H7 (cell line): Measurements from ENCODE around the gene COX7A2. TPM values are rescaled to one million over a fixed set of nuclear protein-coding genes. Genes with fewer than 3 reads are reported as not detected.
A peak's percentile ranks its signal among the peaks of the same experiment; 100 is the strongest.

Experiments
- DNase-seq: peaks from one replicate; pipeline ENCODE4 v3.0.0; 2012
- H3K27me3 ChIP-seq: 2 replicates; pipeline ENCODE4 v1.6.0; 2011; ENCODE audit warnings: mild to moderate bottlenecking, low read length; ENCODE audit not compliant: control insufficient read depth, insufficient read depth
- H3K36me3 ChIP-seq: replicated peaks from 2 replicates; pipeline ENCODE4 v1.5.1; 2011; ENCODE audit warnings: low read length; ENCODE audit not compliant: control insufficient read depth, insufficient read depth
- H3K4me3 ChIP-seq: 2 replicates; pipeline ENCODE4 v1.5.1; 2011; ENCODE audit warnings: low read depth, mild to moderate bottlenecking, control low read depth, low read length, moderate library complexity; ENCODE audit not compliant: insufficient read depth
- total RNA-seq: library from RNA; depleted of rRNA; stranded (reverse); fragments of >200 nt; shearing (Covaris generic); gene quantifications from 2 replicates; pipeline ENCODE4 v1.2.3, GENCODE V29; 2014

The COX7A2 gene
- total RNA-seq, 1 experiment from 2014 or later = 282 TPM

DNA sequence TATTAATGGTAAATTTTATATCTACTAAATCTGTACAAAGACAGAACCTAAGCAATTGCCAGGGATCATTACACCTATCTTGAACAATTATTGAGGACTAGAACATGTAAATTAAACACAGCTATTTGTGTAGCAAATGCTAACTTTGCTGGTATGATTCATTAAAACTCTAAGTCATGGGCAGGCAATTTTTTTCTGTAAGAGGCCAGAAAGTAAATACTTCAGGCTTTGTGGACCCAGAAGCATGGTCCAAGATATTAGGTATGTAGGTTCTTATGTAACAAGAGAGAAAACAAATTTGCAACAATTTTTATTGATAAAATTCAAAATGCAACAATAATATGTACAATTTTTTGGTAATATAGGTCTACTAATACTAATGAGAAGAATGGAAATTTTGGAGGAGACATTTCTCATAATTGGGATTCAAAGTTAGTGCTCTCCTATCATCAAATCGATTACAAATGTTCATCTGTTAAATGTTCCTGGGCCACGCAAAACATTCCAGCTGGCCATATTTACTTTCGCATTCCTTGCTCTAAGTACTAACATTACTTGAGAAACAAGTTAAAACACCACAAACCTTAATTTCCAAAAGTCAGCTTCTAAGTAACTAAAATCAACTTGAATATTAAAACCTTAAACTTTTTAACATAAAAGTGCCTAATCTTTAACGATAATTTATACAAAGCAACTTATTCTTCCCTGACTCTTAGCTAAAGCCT lies 36.7 kb upstream of the COX7A2 start:
- no peak for DNase-seq
- H3K4me3 ChIP-seq = no peak overlapping the region
- no peaks in the 10 kb centered on the region for H3K36me3 ChIP-seq
- no peaks in the 10 kb centered on the region for H3K27me3 ChIP-seq

DNA sequence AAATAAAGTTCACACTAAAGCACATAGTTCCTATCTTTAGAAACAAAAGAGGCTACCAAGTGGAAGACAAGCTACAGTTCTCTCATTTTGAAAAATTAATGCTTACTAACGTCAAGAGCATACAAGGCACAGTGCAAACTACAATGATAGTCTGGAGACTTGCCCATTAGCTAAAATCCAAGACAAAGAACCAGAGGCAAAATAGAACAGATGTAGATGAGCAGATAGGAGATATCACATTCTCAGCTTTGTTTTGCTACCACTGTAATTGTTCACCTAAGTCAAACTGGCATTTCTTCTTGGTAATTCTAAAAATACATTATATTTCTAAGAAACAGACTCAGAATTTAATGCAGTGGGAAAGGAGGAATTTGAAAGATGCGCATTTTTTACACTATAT lies 35.8 kb upstream of the COX7A2 start:
- Histone ChIP-seq H3K36me3 (no peaks in the 10 kb centered on the region), H3K27me3 (no peaks in the 10 kb centered on the region), H3K4me3 (no peak overlapping the region)
- DNase-seq = no peak

DNA sequence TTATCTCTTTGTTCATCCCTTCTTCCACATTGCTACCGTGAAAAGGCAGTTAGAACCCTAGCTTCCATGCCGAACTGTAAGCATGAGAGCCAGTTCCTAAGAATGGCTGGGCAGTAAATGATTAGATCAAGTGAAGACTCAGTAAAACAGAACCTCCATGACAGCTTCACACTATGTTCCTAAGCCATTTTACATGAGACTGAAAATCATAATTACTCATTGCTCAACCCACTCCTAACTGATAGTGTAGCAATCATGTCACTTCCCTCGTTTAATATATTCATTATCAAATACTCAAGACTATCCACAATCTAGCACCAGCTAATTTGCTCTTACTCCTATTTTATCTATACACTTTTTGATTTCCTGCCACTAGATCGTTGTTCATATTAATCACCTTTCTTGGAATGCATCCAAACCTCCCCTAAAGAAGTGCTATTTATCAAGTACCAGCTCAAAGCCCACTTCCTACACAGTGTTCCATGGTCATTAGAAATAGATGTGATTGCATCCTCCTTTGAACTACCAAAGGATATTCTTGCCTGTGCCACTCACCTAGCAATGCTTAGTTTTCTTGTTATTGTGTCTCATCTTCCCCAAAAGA lies 35.0 kb upstream of the COX7A2 start:
- no peak for DNase-seq
- no peaks in the 10 kb centered on the region for H3K27me3 ChIP-seq
- H3K36me3 ChIP-seq = no peaks in the 10 kb centered on the region
- H3K4me3 ChIP-seq = no peak overlapping the region

DNA sequence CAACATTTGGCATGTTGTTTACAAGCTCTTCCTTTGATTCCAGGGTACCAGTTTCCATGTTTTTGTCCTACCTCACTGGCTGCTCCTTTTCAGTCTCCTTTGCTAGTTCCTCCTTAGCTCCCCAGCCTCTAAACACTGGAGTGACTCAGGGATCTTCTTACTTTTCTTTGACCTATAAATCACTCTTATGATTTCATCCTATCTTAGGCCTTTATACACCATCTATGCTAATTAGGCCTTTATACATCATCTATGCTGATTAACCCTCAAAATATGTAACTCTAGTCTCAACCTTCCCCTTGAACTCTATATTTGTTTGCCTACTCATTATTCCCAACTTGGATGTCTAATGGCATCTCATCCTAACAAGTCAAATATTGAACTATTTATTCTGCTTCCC lies 31.5 kb upstream of the COX7A2 start:
- peaks cover 4% of the 10 kb centered on the region; the same call in 1 of the 2 replicates for H3K36me3 ChIP-seq
- H3K4me3 ChIP-seq = no peak overlapping the region
- DNase-seq = no peak
- H3K27me3 ChIP-seq = no peaks in the 10 kb centered on the region

DNA sequence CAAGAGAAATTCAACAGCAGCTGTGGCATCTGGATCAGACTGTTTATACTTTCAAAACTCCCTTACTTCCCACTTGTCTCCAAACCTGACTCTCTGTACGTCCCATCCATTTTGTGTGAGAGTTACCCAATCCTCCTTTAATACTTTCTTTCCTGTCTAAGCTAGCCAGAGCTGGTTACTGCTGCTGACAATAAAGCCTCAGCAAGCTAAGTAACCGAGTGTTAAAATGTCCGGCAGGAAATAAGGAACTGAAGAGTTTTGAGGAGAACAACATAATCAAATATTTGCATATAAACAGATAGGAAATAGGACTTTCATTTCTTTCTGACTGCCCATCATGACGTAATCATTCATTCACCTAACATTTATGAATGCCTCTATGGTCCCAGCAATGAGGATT lies 29.4 kb upstream of the COX7A2 start:
- Histone ChIP-seq H3K36me3 (peaks cover 4% of the 10 kb centered on the region; the same call in 1 of the 2 replicates), H3K27me3 (no peaks in the 10 kb centered on the region), H3K4me3 (no peak overlapping the region)
- DNase-seq = no peak

DNA sequence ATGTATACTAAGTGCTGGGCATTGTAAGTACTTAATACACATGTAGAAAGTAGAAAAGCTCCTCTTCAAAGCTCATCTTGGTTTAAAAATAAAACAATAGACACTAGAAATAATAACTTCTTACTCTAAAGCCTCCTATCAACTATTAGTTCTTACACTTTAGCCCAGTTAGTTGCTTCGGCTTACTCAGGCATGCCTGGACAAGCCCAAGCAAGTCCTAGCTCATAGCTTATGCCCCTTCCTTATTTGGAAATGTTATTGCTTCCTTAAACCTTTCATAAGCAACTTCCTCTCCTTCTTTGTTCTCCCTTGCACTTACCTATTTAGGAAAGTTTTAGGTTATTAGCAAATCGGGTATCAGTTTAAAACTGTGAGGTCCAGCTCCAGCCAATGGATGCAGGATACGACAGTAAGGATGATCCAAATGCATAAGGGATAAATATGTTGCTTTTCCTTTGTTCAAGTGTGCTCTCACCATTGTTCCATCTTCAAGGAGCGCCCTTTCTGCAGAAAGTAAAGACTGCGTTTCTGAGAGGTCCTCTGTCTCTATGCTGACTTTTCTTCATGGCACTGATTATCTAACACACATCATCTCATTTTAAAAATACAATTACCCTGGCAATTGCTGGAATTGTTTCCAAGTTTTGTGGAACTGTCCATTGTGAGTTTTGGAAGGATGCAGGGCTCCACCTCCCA lies 28.7 kb upstream of the COX7A2 start:
- Histone ChIP-seq H3K4me3 (no peak overlapping the region), H3K36me3 (peaks cover 4% of the 10 kb centered on the region; the same call in 1 of the 2 replicates), H3K27me3 (no peaks in the 10 kb centered on the region)
- no peak for DNase-seq

DNA sequence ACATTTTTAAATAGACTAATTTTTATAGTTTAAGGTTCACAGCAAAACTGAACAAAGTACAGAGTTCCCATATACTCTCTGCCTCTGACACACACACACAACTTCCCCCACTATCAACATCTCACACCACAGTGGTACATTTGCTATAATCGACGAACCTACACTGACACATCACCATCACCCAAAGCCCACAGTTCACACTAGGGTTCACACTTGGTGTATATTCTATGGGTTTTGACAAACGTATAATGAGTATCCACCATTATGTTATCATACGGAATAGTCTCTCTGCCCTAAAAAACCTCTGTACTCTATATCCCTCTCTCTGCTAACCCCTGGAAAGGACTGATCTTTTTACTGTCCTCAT lies 25.4 kb upstream of the COX7A2 start:
- no peak overlapping the region for H3K4me3 ChIP-seq
- no peaks in the 10 kb centered on the region for H3K27me3 ChIP-seq
- no peak for DNase-seq
- H3K36me3 ChIP-seq = peaks cover 4% of the 10 kb centered on the region

DNA sequence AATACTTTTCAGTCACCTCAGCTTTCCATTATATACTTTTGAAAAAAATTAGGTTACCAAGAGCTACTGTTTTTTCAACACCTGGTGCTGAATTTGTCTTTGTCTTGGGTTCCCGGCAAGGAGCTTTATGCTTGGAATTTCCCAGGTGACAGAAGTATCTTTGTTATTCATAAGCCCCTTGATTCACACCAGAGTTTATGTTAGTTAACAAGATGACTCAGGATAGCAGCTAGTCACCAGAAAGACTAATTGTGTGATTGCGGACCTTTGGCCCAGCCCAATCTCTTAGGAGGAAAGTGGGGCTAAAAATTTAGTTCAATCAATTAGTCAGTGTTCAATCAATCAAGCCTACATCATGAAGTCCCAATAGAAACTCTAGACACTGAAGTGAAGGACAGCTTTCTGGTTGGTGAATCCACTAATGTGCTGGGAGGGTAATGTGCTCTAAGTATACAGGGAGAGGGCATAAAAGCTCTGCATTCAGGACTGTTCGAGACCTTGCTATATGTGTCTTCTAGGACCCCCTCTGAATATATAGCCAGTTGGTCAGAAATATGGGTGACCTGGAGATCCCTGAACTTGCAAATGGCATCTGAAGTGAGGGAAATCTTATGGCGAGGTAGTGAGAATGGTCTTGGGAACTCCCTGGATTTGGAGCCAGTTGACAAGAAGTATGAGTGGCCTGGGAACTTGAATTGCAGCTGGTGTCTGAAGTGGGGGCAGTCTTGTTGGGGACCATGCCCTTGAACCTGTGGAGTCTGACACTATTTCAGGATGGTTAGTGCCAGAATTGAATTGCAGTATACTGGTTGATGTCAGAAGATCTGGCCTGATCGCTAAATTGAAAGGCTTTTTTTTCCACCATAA lies 24.8 kb upstream of the COX7A2 start:
- DNase-seq = peak; percentile 28
- H3K36me3 ChIP-seq = peaks cover 4% of the 10 kb centered on the region
- H3K4me3 ChIP-seq = no peak overlapping the region
- H3K27me3 ChIP-seq = no peaks in the 10 kb centered on the region

DNA sequence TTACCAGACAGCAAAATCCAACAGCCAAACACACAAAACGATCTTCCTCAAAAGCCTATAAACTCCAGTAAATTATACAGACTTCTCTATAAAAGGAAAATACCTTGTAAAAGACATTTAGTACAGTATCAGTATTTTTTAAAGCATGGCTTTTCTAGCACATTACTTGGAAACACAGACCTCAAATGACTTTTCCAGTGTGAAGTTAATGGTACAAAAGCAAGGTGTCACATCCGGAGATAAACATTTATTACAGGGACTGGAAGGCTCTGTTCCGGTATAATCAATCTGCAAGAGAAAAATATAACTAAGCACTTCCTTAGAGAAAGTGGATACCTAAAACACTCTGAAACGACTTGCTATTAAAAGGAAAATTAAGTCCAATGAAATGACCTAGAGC lies 23.9 kb upstream of the COX7A2 start:
- H3K4me3 ChIP-seq = no peak overlapping the region
- no peak for DNase-seq
- peaks cover under 1% of the 10 kb centered on the region for H3K36me3 ChIP-seq
- H3K27me3 ChIP-seq = no peaks in the 10 kb centered on the region

DNA sequence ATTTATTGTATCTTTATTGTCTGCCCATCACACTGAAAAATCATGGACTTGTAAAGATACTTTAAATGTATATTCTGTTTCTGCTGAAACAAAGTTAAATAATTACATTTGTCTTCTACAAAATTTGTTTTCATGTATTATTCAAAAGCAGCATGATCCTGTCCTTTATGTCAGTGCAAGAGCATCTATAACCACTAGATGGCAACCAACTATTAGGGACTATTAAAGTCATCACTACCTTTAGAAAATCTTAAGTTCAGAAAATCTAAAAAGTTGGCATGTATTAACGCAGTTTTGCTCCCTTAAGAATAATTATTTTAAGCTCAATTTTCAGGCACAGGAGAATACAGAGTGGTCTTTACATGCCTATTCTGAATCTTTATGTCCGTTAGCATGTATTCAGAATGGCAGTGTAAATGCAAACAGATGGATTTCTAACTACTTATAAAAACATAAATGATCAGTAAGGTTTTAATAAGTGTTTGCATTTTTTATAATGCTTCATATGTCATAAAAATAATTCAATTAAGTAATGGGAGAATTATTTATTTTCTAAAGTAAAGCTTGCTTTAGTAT lies 23.2 kb upstream of the COX7A2 start:
- Histone ChIP-seq H3K27me3 (no peaks in the 10 kb centered on the region), H3K36me3 (no peaks in the 10 kb centered on the region; the same call in none of the 2 replicates), H3K4me3 (no peak overlapping the region)
- no peak for DNase-seq

DNA sequence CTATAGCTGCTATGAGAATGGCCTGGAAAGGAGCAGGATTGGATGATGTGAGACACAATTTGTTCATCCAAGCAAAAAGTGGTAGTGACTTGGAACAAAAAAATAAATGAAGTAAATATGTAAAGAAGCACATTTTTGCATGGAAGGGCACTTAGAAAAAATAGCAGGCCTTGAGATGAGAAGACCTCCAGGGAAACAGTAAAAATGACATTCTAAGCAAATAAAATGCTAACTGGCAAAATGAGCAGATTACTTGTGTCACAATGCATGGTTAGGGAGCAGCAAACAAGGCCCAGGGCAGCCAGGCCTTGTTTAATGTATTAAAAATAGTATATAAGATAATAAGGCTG lies 19.8 kb upstream of the COX7A2 start:
- H3K36me3 ChIP-seq = peaks cover 4% of the 10 kb centered on the region

DNA sequence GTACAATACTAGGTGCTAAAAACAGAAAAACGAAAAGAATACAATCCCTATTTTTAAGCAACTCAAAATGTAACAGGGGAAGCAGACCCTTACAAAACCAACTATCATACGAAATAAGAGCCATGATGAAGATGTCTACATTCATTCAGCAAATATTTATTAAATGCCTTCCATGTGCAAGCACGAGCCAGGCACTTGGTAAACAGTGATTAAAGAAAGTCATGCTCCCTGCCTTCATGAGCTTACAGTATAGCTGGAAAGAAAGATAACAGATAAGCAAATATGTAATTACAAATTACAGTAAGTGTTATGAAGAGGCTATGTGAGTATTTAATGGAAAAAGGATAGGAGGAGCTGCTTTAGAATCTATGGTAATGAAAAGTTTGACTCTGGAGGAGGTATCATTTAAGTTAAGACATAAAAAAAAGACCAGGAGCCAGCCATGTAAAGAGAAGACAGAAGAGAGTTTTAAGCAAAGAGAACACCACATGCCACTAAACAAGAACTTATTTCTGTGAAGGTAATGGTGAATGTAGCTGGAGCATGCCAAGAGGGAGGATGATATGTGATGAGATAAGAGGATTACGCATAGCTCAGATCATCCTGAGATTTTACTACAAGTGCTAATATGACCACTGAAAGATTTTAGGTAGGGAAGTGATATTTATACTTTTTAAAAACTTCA lies 19.3 kb upstream of the COX7A2 start:
- no peak for DNase-seq
- no peaks in the 10 kb centered on the region for H3K27me3 ChIP-seq
- no peak overlapping the region for H3K4me3 ChIP-seq
- peaks cover 6% of the 10 kb centered on the region for H3K36me3 ChIP-seq

More for the DNA sequence above, 19.8 kb upstream of the COX7A2 start:
- DNase-seq = no peak
- H3K27me3 ChIP-seq = no peaks in the 10 kb centered on the region
- no peak overlapping the region for H3K4me3 ChIP-seq

DNA sequence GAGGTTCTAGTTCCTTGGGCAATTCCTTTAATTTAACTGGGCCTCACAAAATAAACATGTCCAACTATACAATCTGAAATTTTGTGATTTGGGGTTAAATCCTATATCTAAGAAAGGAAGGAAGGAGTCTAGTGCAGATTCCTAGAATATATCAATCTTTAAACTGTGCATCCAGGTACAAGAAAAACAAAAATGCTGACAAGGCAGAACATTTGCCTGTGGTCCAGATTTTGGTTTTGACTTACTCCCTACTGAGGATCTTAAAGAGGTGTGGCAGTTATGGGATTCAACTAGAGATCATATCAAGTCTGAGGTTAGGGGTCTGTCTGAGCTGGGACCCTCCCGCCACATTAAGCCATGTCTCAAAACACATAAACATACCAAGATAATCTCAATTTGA lies 17.7 kb upstream of the COX7A2 start:
- no peaks in the 10 kb centered on the region for H3K27me3 ChIP-seq
- no peak overlapping the region for H3K4me3 ChIP-seq
- H3K36me3 ChIP-seq = peaks cover 8% of the 10 kb centered on the region
- no peak for DNase-seq
